ENCODE measurements around the gene SLC6A18.

The SLC6A18 gene

GRCh38 chr5:1225081-1225480, at the start of gene SLC6A18:
TSS of gene SLC6A18 (plus strand) at chr5:1225381. CDS start at chr5:1225478, 97 bp downstream.
- H3K4me3 ChIP-seq (ENCODE audit: insufficient read depth, low read length, poor library complexity, severe bottlenecking): no peak within 1 kb of the TSS
- no peak within 1 kb of the TSS for H3K27ac ChIP-seq (ENCODE audit: low read depth, low read length)
- H2AFZ ChIP-seq (ENCODE audit: low read depth, low read length, severe bottlenecking): no peak within 1 kb of the TSS
- H3K9me2 ChIP-seq (replicated peaks; ENCODE audit: insufficient read depth, low read length): no peaks in the 10 kb centered on the region
- no peaks in the 10 kb centered on the region for H4K20me1 ChIP-seq (ENCODE audit: low read depth, low read length)
- H3K79me2 ChIP-seq (ENCODE audit: insufficient read depth, low read length): no peaks in the 10 kb centered on the region
- no peaks in the 10 kb centered on the region for H3K9me3 ChIP-seq (ENCODE audit: insufficient read depth, low read length)
- H3K4me2 ChIP-seq (ENCODE audit: low read depth, low read length, poor library complexity, severe bottlenecking): no peak within 1 kb of the TSS
- H3K36me3 ChIP-seq (ENCODE audit: low read length): no peaks in the 10 kb centered on the region
- no peak for TF ChIP-seq EZH2phosphoT487 (conservative IDR thresholded peaks at IDR 0.05; ENCODE audit: low read length)
- TF ChIP-seq, protein P1, sequence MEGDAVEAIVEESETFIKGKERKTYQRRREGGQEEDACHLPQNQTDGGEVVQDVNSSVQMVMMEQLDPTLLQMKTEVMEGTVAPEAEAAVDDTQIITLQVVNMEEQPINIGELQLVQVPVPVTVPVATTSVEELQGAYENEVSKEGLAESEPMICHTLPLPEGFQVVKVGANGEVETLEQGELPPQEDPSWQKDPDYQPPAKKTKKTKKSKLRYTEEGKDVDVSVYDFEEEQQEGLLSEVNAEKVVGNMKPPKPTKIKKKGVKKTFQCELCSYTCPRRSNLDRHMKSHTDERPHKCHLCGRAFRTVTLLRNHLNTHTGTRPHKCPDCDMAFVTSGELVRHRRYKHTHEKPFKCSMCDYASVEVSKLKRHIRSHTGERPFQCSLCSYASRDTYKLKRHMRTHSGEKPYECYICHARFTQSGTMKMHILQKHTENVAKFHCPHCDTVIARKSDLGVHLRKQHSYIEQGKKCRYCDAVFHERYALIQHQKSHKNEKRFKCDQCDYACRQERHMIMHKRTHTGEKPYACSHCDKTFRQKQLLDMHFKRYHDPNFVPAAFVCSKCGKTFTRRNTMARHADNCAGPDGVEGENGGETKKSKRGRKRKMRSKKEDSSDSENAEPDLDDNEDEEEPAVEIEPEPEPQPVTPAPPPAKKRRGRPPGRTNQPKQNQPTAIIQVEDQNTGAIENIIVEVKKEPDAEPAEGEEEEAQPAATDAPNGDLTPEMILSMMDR (IDR thresholded peaks at IDR 0.05; ENCODE audit: insufficient read depth, low read length, poor library complexity, severe bottlenecking): no peak
- H3K9ac ChIP-seq (ENCODE audit: low read length): no peak within 1 kb of the TSS
- H3F3A ChIP-seq (ENCODE audit: insufficient read depth): no peaks in the 10 kb centered on the region
- H3K27me3 ChIP-seq (ENCODE audit: low read length): no peaks in the 10 kb centered on the region

GRCh38 chr5:1175801-1176472, 49.2 kb upstream of the SLC6A18 start:
- Histone ChIP-seq H3K27me3 (ENCODE audit: low read length) (no peaks in the 10 kb centered on the region), H3K4me2 (ENCODE audit: low read depth, low read length, poor library complexity, severe bottlenecking) (no peak overlapping the region), H3K4me3 (ENCODE audit: insufficient read depth, low read length, poor library complexity, severe bottlenecking) (no peak overlapping the region), H3K9ac (ENCODE audit: low read length) (no peak overlapping the region), H3K9me2 (replicated peaks; ENCODE audit: insufficient read depth, low read length) (no peaks in the 10 kb centered on the region), H3K79me2 (ENCODE audit: insufficient read depth, low read length) (no peaks in the 10 kb centered on the region), H3K36me3 (ENCODE audit: low read length) (no peaks in the 10 kb centered on the region), H3K9me3 (ENCODE audit: insufficient read depth, low read length) (no peaks in the 10 kb centered on the region), H2AFZ (ENCODE audit: low read depth, low read length, severe bottlenecking) (no peak overlapping the region), H3K27ac (ENCODE audit: low read depth, low read length) (no peak overlapping the region), H4K20me1 (ENCODE audit: low read depth, low read length) (no peaks in the 10 kb centered on the region), H3F3A (ENCODE audit: insufficient read depth) (no peaks in the 10 kb centered on the region)
- TF ChIP-seq, protein P1 (IDR thresholded peaks at IDR 0.05; ENCODE audit: insufficient read depth, low read length, poor library complexity, severe bottlenecking): no peak
- no peak for TF ChIP-seq EZH2phosphoT487 (conservative IDR thresholded peaks at IDR 0.05; ENCODE audit: low read length)

DNA sequence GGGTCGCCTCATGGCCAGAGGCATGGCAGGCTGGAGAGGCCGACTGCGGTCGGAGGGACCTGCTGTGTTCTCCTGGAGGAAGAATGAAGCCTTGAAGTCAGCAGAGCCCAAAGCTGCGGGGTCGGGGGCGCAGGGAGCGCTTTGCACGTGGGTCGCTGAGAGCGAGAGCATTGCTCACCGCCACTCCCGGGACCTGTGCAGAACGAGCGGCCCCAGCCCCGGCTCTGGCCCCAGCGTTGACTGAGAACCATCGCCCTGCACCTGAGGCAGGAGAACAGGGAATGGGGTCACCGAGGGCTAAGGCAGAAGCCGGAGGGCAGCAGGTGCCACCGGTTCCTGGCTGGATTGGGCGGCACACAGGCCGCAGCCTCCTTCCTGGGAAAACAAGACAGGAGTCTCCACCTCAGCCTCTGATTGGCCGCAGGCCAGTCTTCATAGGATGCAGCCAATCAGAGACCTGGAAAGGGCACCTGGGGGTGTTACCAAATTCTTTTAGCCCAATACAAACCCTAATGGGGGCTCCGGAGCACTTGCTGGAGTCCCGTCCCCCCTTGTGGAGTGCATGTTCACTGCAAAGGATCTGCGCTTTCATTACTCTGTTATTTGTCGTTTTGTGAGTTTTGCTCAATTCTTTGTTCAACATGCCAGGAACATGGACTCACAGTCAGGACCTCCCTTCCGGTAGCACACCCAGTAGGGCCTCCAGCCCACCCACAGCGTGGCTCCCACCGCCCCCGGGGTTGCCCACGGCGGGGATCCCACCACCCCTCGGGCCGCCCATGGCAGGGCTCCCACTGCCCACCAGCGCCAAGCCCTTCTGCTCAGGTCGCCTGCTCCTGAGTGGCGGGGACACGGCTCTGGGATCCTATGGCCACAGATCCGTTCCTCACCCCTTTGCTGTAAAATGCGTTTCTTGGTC, 48.4 kb upstream of the SLC6A18 start:
- no peaks in the 10 kb centered on the region for H3K9me3 ChIP-seq (ENCODE audit: insufficient read depth, low read length)
- TF ChIP-seq, protein P1 (IDR thresholded peaks at IDR 0.05; ENCODE audit: insufficient read depth, low read length, poor library complexity, severe bottlenecking): no peak
- TF ChIP-seq EZH2phosphoT487 (conservative IDR thresholded peaks at IDR 0.05; ENCODE audit: low read length): no peak
- H3K4me3 ChIP-seq (ENCODE audit: insufficient read depth, low read length, poor library complexity, severe bottlenecking): no peak overlapping the region
- no peaks in the 10 kb centered on the region for H3K36me3 ChIP-seq (ENCODE audit: low read length)
- no peak overlapping the region for H3K9ac ChIP-seq (ENCODE audit: low read length)
- no peaks in the 10 kb centered on the region for H3K79me2 ChIP-seq (ENCODE audit: insufficient read depth, low read length)
- H2AFZ ChIP-seq (ENCODE audit: low read depth, low read length, severe bottlenecking): no peak overlapping the region
- no peaks in the 10 kb centered on the region for H3K9me2 ChIP-seq (replicated peaks; ENCODE audit: insufficient read depth, low read length)
- no peaks in the 10 kb centered on the region for H4K20me1 ChIP-seq (ENCODE audit: low read depth, low read length)
- no peaks in the 10 kb centered on the region for H3K27me3 ChIP-seq (ENCODE audit: low read length)
- H3F3A ChIP-seq (ENCODE audit: insufficient read depth): no peaks in the 10 kb centered on the region
- H3K27ac ChIP-seq (ENCODE audit: low read depth, low read length): no peak overlapping the region
- no peak overlapping the region for H3K4me2 ChIP-seq (ENCODE audit: low read depth, low read length, poor library complexity, severe bottlenecking)

Data from SU-DHL-6 (cell line).